Liver (tissue), 3 donors: ENCODE measurements around the gene HIPK2.

Experiments
- ATF3 ChIP-seq: IDR thresholded peaks from 2 replicates; pipeline ENCODE4 v1.6.1; 2016; ENCODE audit warnings: antibody characterized with exemption
- CTCF ChIP-seq: fragments of 150-350 bp; IDR thresholded peaks from 2 replicates; pipeline ENCODE4 v1.5.1; 2017; ENCODE audit warnings: improper control_type of control experiment, low read depth, low read length; ENCODE audit not compliant: missing input control
- HNF4A ChIP-seq, 2 donors: conservative IDR thresholded peaks; 2 replicates each; pipeline ENCODE4 v1.6.1; 2016; ENCODE audit warnings: antibody characterized with exemption in 2 of 2, mild to moderate bottlenecking in 2 of 2
- MAX ChIP-seq: IDR thresholded peaks from 2 replicates; pipeline ENCODE4 v1.6.1; 2016; ENCODE audit warnings: antibody characterized with exemption
- RAD21 ChIP-seq, 2 donors: IDR thresholded peaks; 2 replicates each; pipeline ENCODE4 v1.6.1; 2016; ENCODE audit warnings: antibody characterized with exemption in 2 of 2, mild to moderate bottlenecking in 2 of 2
- SP1 ChIP-seq: IDR thresholded peaks from 2 replicates; pipeline ENCODE4 v1.6.1; 2018; ENCODE audit warnings: antibody characterized with exemption, mild to moderate bottlenecking
- YY1 ChIP-seq: IDR thresholded peaks from 2 replicates; pipeline ENCODE4 v1.6.1; 2016; ENCODE audit warnings: antibody characterized with exemption, mild to moderate bottlenecking
- donor health status: healthy.
- donor health status: healthy.

- TF ChIP-seq CTCF (no peak), HNF4A (conservative IDR thresholded peaks at IDR 0.05) (no peak), SP1 (no peak), MAX (no peak), ATF3 (no peak), YY1 (no peak), RAD21 (IDR thresholded peaks at IDR 0.05) (no peak)
These were observed 39.5 kb upstream of the HIPK2 start for GRCh38 chr7:139817249-139817648.
